ENCODE data around the gene TGFB1. TPM values are rescaled to one million over a fixed set of nuclear protein-coding genes. Genes with fewer than 3 reads are reported as not detected.

The TGFB1 gene
- total RNA-seq, 1 experiment from 2014 or later: 30.1 TPM

DNA sequence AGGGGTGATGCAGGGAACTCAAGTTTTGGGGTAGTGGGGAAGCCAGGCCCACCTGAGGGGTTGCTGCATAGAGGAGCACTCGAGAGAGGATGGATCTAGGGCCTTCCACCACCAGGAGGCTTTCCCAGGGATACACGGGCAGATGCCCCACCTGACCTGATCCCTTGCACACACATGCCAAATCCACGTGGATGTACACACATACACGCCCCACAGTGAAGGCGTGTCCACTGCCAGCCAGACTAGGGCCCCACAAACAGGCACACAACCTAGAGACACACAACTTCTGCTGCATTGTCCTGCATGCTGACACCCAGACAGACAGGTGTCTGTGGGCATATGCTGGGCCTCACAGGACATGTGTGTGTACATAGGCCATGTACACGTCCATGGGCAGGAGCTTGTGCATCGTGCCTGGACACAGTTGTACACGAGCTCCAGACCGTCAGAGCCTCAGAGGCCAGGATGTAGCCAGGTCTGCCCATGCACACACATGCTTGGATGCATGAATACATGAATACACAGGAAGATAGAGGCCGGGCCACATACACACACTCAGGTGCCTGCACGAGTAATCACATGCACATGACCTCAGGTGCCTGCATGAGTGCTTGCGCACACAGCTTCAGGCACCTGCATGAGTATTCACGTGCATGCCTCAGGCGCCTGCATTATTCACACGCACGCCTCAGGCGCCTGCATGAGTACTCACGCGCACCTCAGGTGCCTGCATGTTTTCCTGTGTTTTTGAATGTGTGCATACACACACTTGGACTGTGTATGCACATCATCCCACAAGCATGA lies 34.8 kb downstream of the TGFB1 start:
- Histone ChIP-seq H3K4ac (ENCODE audit: low read depth, low read length) (no peak overlapping the region), H2BK5ac (ENCODE audit: insufficient read length, low read length) (no peak overlapping the region), H2BK20ac (ENCODE audit: low read depth, low read length, poor library complexity, severe bottlenecking) (no peak overlapping the region), H3K56ac (ENCODE audit: insufficient read length, low read depth, low read length) (no peak overlapping the region), H3K27ac (ENCODE audit: insufficient read length, low read depth, low read length) (no peak overlapping the region), H3K18ac (ENCODE audit: insufficient read length, low read depth, low read length) (no peak overlapping the region), H3K9ac (ENCODE audit: extremely low read depth, insufficient read length, low read length) (no peak overlapping the region), H2BK15ac (ENCODE audit: low read depth, low read length) (no peak overlapping the region), H3K79me2 (ENCODE audit: insufficient read depth, low read length) (no peaks in the 10 kb centered on the region), H2AFZ (ENCODE audit: low read length) (no peak overlapping the region), H3K14ac (ENCODE audit: insufficient read depth, low read length) (no peak overlapping the region), H2BK12ac (ENCODE audit: insufficient read length, low read depth, low read length) (no peak overlapping the region), H3K9me3 (ENCODE audit: control insufficient read depth, low read depth, low read length) (no peaks in the 10 kb centered on the region), H3T11ph (ENCODE audit: low read length) (no peak overlapping the region), H4K20me1 (ENCODE audit: control insufficient read depth, insufficient read depth, insufficient read length) (no peaks in the 10 kb centered on the region), H4K91ac (ENCODE audit: insufficient read length, low read depth, low read length) (no peak overlapping the region), H3K23me2 (ENCODE audit: insufficient read length, low read depth, low read length, poor library complexity, severe bottlenecking) (no peaks in the 10 kb centered on the region), H3K4me2 (ENCODE audit: insufficient read depth, insufficient read length, low read length) (no peak overlapping the region), H4K8ac (replicated peaks; ENCODE audit: insufficient read length, low read depth, low read length) (no peak overlapping the region), H2AK5ac (ENCODE audit: insufficient read length, low read length) (no peak overlapping the region), H3K23ac (ENCODE audit: insufficient read length, low read depth, low read length) (no peak overlapping the region), H3K27me3 (ENCODE audit: insufficient read depth, low read length) (no peaks in the 10 kb centered on the region), H3K79me1 (ENCODE audit: insufficient read depth, low read depth, low read length, poor library complexity, severe bottlenecking) (no peaks in the 10 kb centered on the region), H2BK120ac (ENCODE audit: low read depth, low read length, poor library complexity, severe bottlenecking) (no peak overlapping the region), H3K4me1 (ENCODE audit: insufficient read depth, low read length) (no peaks in the 10 kb centered on the region; the same call in 1 of the 2 replicates), H4K5ac (ENCODE audit: insufficient read length, low read depth, low read length) (no peak overlapping the region)
- Mint-ChIP-seq H3K9me3 (no peaks in the 10 kb centered on the region; a peak in 1 of 5 replicates), H3K36me3 (ENCODE audit: insufficient read depth in 1 of 3, low read depth in 3 of 3) (peaks cover 25 to 71% (median 64%) of the 10 kb centered on the region in 3 experiments), H3K4me1 (peaks cover 16 to 20% of the 10 kb centered on the region in 2 experiments), H3K27me3 (ENCODE audit: low read depth) (no peaks in the 10 kb centered on the region), H3K4me3 (no peak overlapping the region), H3K27ac (no peak overlapping the region)
- no CpG with 5 or more reads among the region's 19 CpGs for WGBS (ENCODE audit: extremely low coverage, insufficient read length, low lambda C conversion rate)
- TF ChIP-seq CTCF (conservative IDR thresholded peaks at IDR 0.05): no peak
- no peak for DNase-seq

Data from H9 (cell line).